HCT116 (cell line): ENCODE data around the gene SLX9. TPM values are rescaled to one million over a fixed set of nuclear protein-coding genes. Genes with fewer than 3 reads are reported as not detected.

Experiments used
- ATAC-seq: fragments of 200-7000 bp; cut with Tn5 transposase; 2 replicates; pipeline ENCODE4 v1.9.1; 2020; ENCODE audit warnings: mild to moderate bottlenecking, moderate library complexity
- BruUV-seq: library from RNA; stranded (reverse); fragments of 400-500 nt; replicated peaks from 2 replicates; lab custom pipeline; 2021; lab: Mats Ljungman, UMichigan
- CTCF ChIA-PET: fragments of 300-600 bp; sonication (Branson Sonifier 250); formaldehyde crosslinking; loops from one replicate; lab custom pipeline; 2021; ENCODE audit warnings: antibody characterized with exemption; lab: Charles Lee
- POLR2A ChIA-PET: fragments of 300-600, 350-600 bp; sonication (Branson Sonifier 250); formaldehyde crosslinking; loops from one replicate; lab custom pipeline; 2021; ENCODE audit warnings: antibody characterized with exemption; lab: Charles Lee
- RAD21 ChIA-PET, 2 experiments: fragments of 300-600 bp; sonication (Branson Sonifier 250); formaldehyde crosslinking; loops; one replicate each; lab custom pipeline; 2023; ENCODE audit warnings: low total read pairs in 2 of 2; ENCODE audit not compliant: uncharacterized antibody in 2 of 2, unreplicated experiment in 2 of 2, low non-redundant PET in 1 of 2; lab: Charles Lee
- DNase-seq: peaks from one replicate; pipeline ENCODE4 v3.0.0-alpha.2; 2010; ENCODE audit warnings: low read depth, low spot score
- H2AFZ ChIP-seq: fragments of 200-600 bp; shearing (Covaris generic), sonication (generic); 2 replicates; pipeline ENCODE4 v1.6.1; 2017; ENCODE audit warnings: low read depth, mixed run types, mixed read lengths, antibody characterized with exemption, low read length; ENCODE audit not compliant: poor library complexity, severe bottlenecking
- H3K27ac ChIP-seq: 2 replicates; pipeline ENCODE4 v1.5.1; 2012; ENCODE audit warnings: low read depth, low read length
- H3K27me3 ChIP-seq: fragments of 200-600 bp; sonication (generic); 2 replicates; pipeline ENCODE4 v1.6.1; 2016; ENCODE audit warnings: mixed run types, low read length, mixed read lengths; ENCODE audit not compliant: insufficient read depth
- H3K36me3 ChIP-seq, 2 experiments: fragments of 200-500 bp in 1 of 2; fragments of 200-600 bp in 1 of 2; sonication (Bioruptor generic) in 1 of 2; sonication (generic) in 1 of 2; 2 replicates each; pipeline versions ENCODE4 v1.5.1 to v1.6.1; 2014 to 2016; ENCODE audit warnings: low read length in 2 of 2, inconsistent platforms in 1 of 2, mixed read lengths in 1 of 2, mixed run types in 1 of 2; ENCODE audit not compliant: insufficient read depth in 2 of 2, control insufficient read depth in 1 of 2
- H3K4me1 ChIP-seq, 2 experiments: fragments of 200-600 bp in 1 of 2; sonication (generic) in 1 of 2; 2 replicates each; pipeline versions ENCODE4 v1.5.1 to v1.6.1; 2012 to 2017; ENCODE audit warnings: low read length in 2 of 2, inconsistent platforms in 1 of 2, mild to moderate bottlenecking in 1 of 2, mixed read lengths in 1 of 2, mixed run types in 1 of 2, moderate library complexity in 1 of 2; ENCODE audit not compliant: insufficient read depth in 2 of 2, control insufficient read depth in 1 of 2
- H3K4me2 ChIP-seq: fragments of 200-600 bp; sonication (generic); 2 replicates; pipeline ENCODE4 v1.6.1; 2017; ENCODE audit warnings: mixed run types, low read length, mixed read lengths
- H3K4me3 ChIP-seq, 2 experiments: fragments of 200-600 bp in 1 of 2; sonication (generic) in 1 of 2; replicated peaks in 1 of 2; 2 replicates each; pipeline ENCODE4 v1.5.1; 2011 to 2016; ENCODE audit warnings: low read length in 2 of 2, control low read depth in 1 of 2, low read depth in 1 of 2, mild to moderate bottlenecking in 1 of 2, mixed read lengths in 1 of 2, mixed run types in 1 of 2
- H3K79me2 ChIP-seq: fragments of 200-600 bp; sonication (generic); 2 replicates; pipeline ENCODE4 v1.6.1; 2017; ENCODE audit warnings: mild to moderate bottlenecking, mixed run types, low read length, moderate library complexity, mixed read lengths; ENCODE audit not compliant: insufficient read depth
- H3K9ac ChIP-seq: fragments of 200-600 bp; sonication (generic); 2 replicates; pipeline ENCODE4 v1.6.1; 2016; ENCODE audit warnings: low read length, mixed read lengths
- H3K9me2 ChIP-seq: fragments of 200-600 bp; sonication (generic), shearing (Covaris generic); 2 replicates; pipeline ENCODE4 v1.6.1; 2017; ENCODE audit warnings: mixed run types, mild to moderate bottlenecking, moderate library complexity; ENCODE audit not compliant: insufficient read depth
- H3K9me3 ChIP-seq, 2 experiments: fragments of 200-500 bp in 1 of 2; fragments of 200-600 bp in 1 of 2; sonication (Bioruptor generic) in 1 of 2; sonication (generic) in 1 of 2; 2 replicates each; pipeline ENCODE4 v1.6.1; 2014 to 2017; ENCODE audit warnings: low read length in 2 of 2, mixed read lengths in 2 of 2, inconsistent platforms in 1 of 2, low read depth in 1 of 2, mild to moderate bottlenecking in 1 of 2, mixed run types in 1 of 2, moderate library complexity in 1 of 2; ENCODE audit not compliant: control insufficient read depth in 1 of 2, insufficient read depth in 1 of 2
- H4K20me1 ChIP-seq: fragments of 200-600 bp; sonication (generic), shearing (Covaris generic); 2 replicates; pipeline ENCODE4 v1.6.1; 2017; ENCODE audit warnings: mixed run types, mild to moderate bottlenecking, moderate library complexity; ENCODE audit not compliant: insufficient read depth
- EGR1 ChIP-seq: IDR thresholded peaks from 2 replicates; pipeline ENCODE4 v1.6.1; 2012; ENCODE audit warnings: low read depth
- JUND ChIP-seq: IDR thresholded peaks from 2 replicates; pipeline ENCODE4 v1.6.1; 2012
- POLR2A ChIP-seq: IDR thresholded peaks from 2 replicates; pipeline ENCODE4 v1.7.0; 2011; ENCODE audit warnings: borderline replicate concordance; ENCODE audit not compliant: insufficient read depth, insufficient read length; ENCODE audit errors: extremely low read depth
- POLR2AphosphoS5 ChIP-seq: IDR thresholded peaks from 2 replicates; pipeline ENCODE4 v1.6.1; 2011; ENCODE audit warnings: mild to moderate bottlenecking, low read depth, low read length, moderate library complexity
- RAD21 ChIP-seq: IDR thresholded peaks from 2 replicates; pipeline ENCODE4 v1.6.1; 2012; ENCODE audit warnings: low read depth, mild to moderate bottlenecking
- SIN3A ChIP-seq: IDR thresholded peaks from 2 replicates; pipeline ENCODE4 v1.6.1; 2012; ENCODE audit warnings: low read depth
- SP1 ChIP-seq: IDR thresholded peaks from 2 replicates; pipeline ENCODE4 v1.6.1; 2012; ENCODE audit warnings: low read depth
- SRF ChIP-seq: IDR thresholded peaks from 2 replicates; pipeline ENCODE4 v1.6.1; 2012; ENCODE audit warnings: low read depth
- YY1 ChIP-seq: IDR thresholded peaks from 2 replicates; pipeline ENCODE4 v1.6.1; 2011; ENCODE audit warnings: low read length, low read depth, moderate library complexity, mild to moderate bottlenecking; ENCODE audit not compliant: insufficient replicate concordance; ENCODE audit errors: extremely low read depth
- ZNF274 ChIP-seq: fragments of 200-500 bp; sonication (Bioruptor generic); IDR thresholded peaks from 2 replicates; pipeline ENCODE4 v1.6.1; 2014; ENCODE audit warnings: mild to moderate bottlenecking, low read depth, low read length, inconsistent platforms
- intact Hi-C: fragments of 100-400 bp; cut with micrococcal nuclease; formaldehyde crosslinking; loops from 2 replicates; pipeline ENCODE4 v1.10.0; 2022
- total RNA-seq: library from RNA; stranded (reverse); gene quantifications from one replicate; pipeline ENCODE4 v1.2.1, GENCODE V29; 2021; ENCODE audit not compliant: unreplicated experiment
- TF ChIP-seq, protein P1 (sequence below), 3 experiments: fragments of 200-600 bp in 1 of 3; sonication (generic) in 1 of 3; IDR thresholded peaks in 2 of 3; conservative IDR thresholded peaks in 1 of 3; 2 replicates each; pipeline ENCODE4 v1.5.1; 2012 to 2017; ENCODE audit warnings: low read depth in 2 of 3, low read length in 2 of 3, antibody characterized with exemption in 1 of 3, borderline replicate concordance in 1 of 3, control low read depth in 1 of 3, mild to moderate bottlenecking in 1 of 3, mixed read lengths in 1 of 3, mixed run types in 1 of 3, moderate library complexity in 1 of 3; ENCODE audit not compliant: insufficient read depth in 1 of 3

SLX9 gene
- total RNA-seq, 1 experiment from 2014 or later = 61.9 TPM

DNA sequence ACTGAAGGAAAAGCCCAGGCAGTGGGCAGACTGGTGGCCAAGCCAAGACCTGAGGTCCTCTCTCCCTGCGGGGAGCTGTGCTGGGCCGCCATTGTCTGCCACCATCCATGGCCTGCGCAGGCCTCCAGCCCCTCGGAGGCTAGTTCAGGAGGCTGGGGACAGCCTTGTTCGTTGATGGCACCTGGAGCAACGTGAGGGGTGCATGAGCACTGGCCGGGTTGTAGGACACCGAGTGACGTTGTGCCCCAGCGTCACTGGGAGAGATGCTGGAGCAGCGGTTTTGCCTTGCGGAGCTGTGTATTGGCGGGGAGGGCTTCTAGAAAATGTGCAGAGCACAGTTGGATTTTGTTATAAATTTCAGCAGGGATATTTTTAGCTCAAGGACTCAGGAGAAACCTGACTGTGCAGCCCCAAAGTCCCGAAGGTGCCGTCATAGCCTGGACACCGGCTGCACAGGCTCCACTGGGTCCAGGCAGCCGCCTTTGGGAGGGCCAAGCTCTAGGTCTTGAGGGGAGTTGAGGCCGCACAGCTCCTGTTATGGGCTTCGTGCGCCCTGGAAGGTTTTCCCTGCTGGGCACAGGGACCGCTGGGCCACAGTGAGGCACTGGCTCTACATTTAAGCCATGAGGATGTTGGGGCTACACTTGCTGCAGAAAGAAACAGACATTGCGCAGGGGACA, 86.4 kb downstream of the SLX9 start:
- ATAC-seq = no peak
- CTCF ChIA-PET = no interaction called here
- Histone ChIP-seq H3K9ac (no peak overlapping the region), H3K27ac (no peak overlapping the region), H3K9me2 (no peaks in the 10 kb centered on the region), H2AFZ (no peak overlapping the region), H3K4me3 (no peak overlapping the region), H3K36me3 (no peaks in the 10 kb centered on the region), H3K9me3 (no peaks in the 10 kb centered on the region), H3K27me3 (no peaks in the 10 kb centered on the region), H3K4me2 (no peak overlapping the region), H3K79me2 (no peaks in the 10 kb centered on the region), H4K20me1 (no peaks in the 10 kb centered on the region), H3K4me1 (no peaks in the 10 kb centered on the region)
- RAD21 ChIA-PET = no interaction called here
- no TSS peak for BruUV-seq
- DNase-seq = no peak
- intact Hi-C loops = no loop called here
- POLR2A ChIA-PET = no interaction called here
- TF ChIP-seq YY1 (no peak), SRF (no peak), JUND (no peak), ZNF274 (no peak), SP1 (no peak), POLR2A (no peak), RAD21 (no peak), POLR2AphosphoS5 (no peak), SIN3A (no peak), EGR1 (no peak)
- TF ChIP-seq, protein P1, sequence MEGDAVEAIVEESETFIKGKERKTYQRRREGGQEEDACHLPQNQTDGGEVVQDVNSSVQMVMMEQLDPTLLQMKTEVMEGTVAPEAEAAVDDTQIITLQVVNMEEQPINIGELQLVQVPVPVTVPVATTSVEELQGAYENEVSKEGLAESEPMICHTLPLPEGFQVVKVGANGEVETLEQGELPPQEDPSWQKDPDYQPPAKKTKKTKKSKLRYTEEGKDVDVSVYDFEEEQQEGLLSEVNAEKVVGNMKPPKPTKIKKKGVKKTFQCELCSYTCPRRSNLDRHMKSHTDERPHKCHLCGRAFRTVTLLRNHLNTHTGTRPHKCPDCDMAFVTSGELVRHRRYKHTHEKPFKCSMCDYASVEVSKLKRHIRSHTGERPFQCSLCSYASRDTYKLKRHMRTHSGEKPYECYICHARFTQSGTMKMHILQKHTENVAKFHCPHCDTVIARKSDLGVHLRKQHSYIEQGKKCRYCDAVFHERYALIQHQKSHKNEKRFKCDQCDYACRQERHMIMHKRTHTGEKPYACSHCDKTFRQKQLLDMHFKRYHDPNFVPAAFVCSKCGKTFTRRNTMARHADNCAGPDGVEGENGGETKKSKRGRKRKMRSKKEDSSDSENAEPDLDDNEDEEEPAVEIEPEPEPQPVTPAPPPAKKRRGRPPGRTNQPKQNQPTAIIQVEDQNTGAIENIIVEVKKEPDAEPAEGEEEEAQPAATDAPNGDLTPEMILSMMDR (IDR thresholded peaks at IDR 0.05 in 2 of 3, conservative IDR thresholded peaks at IDR 0.05 in 1 of 3; ENCODE audit: borderline replicate concordance in 1 of 3, insufficient read depth in 1 of 3, low read depth in 2 of 3, low read length in 2 of 3) = no peak

Other genes with a start within 250 kb of the SLX9 start
- not detected for gene KRTAP10-12, start 242.9 kb upstream of the SLX9 start, total RNA-seq
- gene TSPEAR, start 228.5 kb upstream of the SLX9 start, total RNA-seq = not detected
- gene UBE2G2, start 138.2 kb upstream of the SLX9 start, total RNA-seq = 86.5 TPM
- 31.5 TPM for gene SUMO3, start 122.0 kb upstream of the SLX9 start, total RNA-seq
- 83.4 TPM for gene PTTG1IP, start 66.3 kb upstream of the SLX9 start, total RNA-seq
- gene ITGB2, start 19.1 kb upstream of the SLX9 start, total RNA-seq = 1.5 TPM
- 13.5 TPM for gene ADARB1, start 134.6 kb downstream of the SLX9 start, total RNA-seq